ENCODE results near the gene TSPAN18.

Gene TSPAN18

GRCh38 chr11:44971185-44971584 is 244.4 kb downstream of the TSPAN18 start:
- no peak for DNase-seq

GRCh38 chr11:44972746-44973435 is 246.1 kb downstream of the TSPAN18 start:
- no peak for DNase-seq

GRCh38 chr11:44973632-44974401 is 247.1 kb downstream of the TSPAN18 start:
- no peak for DNase-seq

- DNase-seq = no peak
These were observed 247.7 kb downstream of the TSPAN18 start for GRCh38 chr11:44974402-44975000.

GRCh38 chr11:44976576-44976975 is 249.8 kb downstream of the TSPAN18 start:
- DNase-seq = no peak

- no peak for DNase-seq
These were observed 250.8 kb downstream of the TSPAN18 start for GRCh38 chr11:44977493-44977984.

GRCh38 chr11:44978274-44978960 is 251.7 kb downstream of the TSPAN18 start:
- DNase-seq = no peak

GRCh38 chr11:44978961-44979331 is 252.2 kb downstream of the TSPAN18 start:
- DNase-seq = peak; percentile 97

GRCh38 chr11:44979543-44980399 is 253.0 kb downstream of the TSPAN18 start:
- peak; percentile 97 for DNase-seq

GRCh38 chr11:44980533-44981427 is 254.0 kb downstream of the TSPAN18 start:
- no peak for DNase-seq
